ENCODE measurements around the gene CNGB1. TPM values are rescaled to one million over a fixed set of nuclear protein-coding genes. Genes with fewer than 3 reads are reported as not detected.
"Not testable (repeated sequence)": the region's sequence is repeated elsewhere in the genome, so short reads cannot be mapped to it uniquely, and the experiment has no call there.

The CNGB1 gene
- polyA plus RNA-seq, 12 donors = 0.03 to 10.7 (median 0.12) TPM; not detected in 5

DNA sequence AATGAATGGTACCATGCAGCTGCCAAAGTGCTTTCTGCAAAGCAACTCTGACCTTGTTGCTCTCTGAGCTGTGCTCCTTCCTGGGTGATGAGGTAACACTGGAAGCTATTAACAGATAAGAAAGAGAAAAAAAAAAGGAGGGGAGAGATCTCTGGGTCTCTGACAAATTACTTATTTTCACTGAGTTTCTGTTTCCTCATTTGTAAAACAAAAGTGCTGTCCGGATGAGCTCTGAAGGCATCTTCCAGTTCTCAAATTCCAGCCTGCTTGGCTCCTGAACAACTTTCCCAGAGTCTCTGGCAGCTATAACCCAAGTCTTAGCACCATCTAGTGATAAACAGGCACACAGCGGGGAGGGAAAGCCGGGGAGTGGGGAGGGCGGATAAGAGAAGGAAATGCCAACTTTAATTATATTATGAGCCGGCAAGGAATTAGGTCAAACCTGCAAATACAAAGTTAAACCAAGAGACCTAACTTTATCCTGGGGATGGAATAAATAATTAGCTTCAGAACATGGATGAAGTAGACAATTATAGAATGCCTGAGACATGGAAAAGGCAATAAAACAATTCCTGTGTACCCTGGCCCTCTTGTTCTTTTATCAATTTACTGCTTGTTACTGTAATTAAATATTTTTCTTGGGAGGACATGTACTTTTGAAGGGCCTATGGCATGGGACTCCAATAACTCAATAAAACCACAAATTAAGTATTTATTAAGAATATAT lies 107.3 kb downstream of the CNGB1 start:
- peak; percentile 90 for DNase-seq

DNA sequence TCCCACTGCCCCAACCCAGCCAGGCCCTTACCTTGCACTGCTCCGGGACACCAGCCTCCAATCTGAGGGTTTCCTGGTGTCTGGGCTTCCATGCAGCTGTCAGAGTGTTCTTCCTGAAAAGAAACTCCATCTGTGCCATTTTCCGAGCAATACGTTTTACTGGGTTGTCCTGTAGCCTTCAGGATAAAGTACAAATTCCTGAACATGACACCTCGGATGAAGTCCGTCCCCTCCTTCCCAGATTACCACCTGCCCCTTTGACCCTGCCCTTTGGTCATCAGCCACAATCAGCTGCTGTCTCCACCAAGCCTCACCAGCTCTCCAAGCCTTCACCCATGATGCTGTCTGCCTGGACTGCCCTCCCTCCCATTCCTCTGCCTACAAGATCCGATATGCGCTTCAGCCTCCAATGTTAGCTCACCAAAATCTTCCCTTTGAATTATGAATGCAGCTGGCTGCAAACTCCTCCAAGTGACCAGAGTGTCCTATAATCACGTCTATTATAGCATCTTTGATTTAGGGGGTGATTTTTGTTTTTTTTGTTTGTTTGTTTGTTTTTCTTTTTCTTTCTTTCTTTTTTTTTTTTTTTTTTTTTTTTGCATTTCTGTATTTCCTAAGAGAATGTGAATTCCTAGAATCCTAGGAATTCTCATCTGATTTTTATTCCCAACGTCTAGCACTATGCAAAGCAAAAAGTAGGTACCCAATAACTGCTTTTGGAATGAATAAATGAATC lies 108.1 kb downstream of the CNGB1 start:
- no peak for DNase-seq

DNA sequence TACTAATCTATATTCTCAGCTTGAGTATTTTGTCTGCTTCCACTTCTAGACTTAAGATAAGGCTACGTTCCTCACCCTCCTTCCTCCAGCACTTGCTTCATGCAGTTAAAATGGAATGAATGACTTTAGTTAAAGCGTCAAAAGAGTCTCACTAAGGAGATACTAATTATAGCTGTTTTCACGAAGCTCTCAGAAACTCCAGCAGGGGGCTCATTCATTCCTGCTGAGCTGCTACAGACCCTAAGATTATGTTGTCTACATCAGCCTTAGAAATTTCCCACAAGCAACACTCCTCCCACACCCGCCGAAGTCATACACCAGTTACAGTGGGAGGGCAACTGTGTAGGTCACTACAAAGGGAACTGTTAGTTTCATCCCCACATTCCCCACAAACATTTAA lies 111.6 kb downstream of the CNGB1 start:
- DNase-seq = no peak

DNA sequence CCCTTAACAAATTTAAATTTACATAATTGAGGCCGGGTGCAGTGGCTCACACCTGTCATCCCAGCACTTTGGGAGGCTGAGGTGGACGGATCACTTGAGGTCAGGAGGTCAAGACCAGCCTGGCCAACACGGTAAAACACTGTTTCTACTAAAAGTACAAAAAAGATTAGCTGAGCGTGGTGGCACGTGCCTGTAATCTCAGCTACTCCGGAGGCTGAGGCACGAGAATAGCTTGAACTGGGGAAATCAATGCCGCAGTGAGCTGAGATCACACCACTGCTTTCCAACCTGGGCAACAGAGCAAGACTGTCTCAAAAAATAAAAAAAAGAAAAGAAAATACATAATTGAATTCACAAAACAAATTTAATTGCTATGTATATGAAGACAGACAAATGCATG lies 112.3 kb downstream of the CNGB1 start:
- no peak for DNase-seq

DNA sequence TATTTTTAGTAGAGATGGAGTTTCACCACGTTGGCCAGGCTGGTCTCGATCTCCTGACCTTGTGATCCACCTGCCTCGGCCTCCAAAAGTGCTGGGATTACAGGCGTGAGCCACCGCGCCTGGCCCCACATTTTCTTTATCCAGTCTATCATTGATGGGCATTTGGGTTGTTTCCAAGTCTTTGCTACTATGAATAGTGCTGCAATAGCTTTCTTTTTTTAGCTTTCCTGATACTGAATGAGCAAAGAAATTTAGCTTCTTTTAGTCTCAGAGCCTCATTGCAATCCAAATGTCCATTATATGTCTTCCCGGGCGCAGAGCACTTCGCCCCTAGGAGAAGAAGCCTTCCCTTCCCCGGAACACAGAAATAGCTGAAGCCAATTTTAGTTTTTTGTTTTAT lies 112.9 kb downstream of the CNGB1 start:
- DNase-seq = not testable (repeated sequence)

DNA sequence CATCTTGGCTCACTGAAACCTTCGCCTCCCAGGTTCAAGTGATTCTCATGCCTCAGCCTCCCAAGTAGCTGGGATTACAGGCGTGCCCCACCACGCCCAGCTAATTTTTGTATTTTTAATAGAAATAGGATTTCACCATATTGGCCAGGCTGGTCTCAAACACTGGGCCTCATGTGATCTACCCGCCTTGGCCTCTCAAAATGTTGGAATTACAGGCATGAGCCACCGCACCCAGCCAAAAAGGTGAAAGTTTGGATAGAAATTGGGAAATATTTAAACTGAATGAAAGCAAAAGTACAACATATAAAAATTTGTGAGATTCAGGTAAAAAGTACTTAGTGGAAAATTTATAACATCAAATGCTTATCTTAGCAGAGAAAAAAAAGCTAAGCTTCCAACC lies 115.7 kb downstream of the CNGB1 start:
- no peak for DNase-seq

DNA sequence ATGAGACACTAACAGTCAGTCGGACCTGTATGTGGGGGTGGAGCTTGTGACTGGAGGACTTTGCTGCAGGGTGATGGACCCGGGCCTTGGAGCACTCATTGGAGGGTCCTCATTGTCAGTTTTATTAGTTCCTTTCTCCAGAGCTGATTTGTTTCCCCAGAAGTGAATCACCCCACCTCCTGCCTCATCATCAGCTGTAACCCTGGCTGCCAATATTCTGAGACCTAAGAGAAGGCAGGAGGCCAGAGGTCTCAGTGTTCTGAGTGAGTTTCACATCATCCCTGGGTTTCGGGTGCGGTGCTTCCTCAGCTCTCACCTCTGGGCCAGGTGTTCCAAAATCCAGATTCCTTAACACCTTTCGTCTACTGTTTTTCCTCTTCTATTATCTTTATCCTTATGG lies 118.7 kb downstream of the CNGB1 start:
- DNase-seq = no peak

DNA sequence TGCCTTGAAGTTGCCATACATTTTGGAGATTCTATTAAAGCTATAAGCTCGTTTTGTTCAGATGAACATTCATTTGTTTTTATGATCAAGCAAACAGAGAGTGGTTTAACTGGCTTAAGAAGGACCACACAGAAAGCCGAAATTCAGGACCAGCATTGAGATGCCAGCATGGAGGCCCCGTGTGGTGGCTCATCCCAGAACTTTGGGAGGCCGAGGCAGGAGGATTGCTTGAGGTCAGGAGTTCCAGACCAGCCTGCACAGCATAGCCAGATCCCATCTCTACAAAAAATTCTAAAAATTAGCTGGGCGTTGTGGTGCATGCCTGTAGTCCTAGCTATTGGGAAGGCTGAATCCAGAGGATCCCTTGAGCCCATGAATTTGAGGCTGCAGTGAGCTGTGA lies 122.7 kb downstream of the CNGB1 start:
- DNase-seq = no peak

DNA sequence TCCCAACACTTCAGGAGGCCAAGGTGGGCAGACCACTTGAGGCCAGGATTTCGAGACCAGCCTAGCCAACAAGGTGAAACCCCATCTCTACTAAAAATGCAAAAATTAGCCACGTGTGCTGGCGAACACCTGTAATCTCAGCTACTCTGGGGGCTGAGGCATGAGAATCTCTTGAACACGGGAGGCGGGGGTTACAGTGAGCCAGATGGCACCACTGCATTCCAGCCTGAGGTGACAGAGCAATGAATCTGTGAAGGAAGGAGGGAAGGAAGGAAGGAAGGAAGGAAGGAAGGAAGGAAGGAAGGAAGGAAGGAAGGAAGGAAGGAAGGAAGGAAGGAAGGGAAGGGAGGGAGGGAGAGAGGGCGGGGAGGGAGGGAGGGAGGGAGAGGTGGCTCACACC lies 124.0 kb downstream of the CNGB1 start:
- not testable (repeated sequence) for DNase-seq

DNA sequence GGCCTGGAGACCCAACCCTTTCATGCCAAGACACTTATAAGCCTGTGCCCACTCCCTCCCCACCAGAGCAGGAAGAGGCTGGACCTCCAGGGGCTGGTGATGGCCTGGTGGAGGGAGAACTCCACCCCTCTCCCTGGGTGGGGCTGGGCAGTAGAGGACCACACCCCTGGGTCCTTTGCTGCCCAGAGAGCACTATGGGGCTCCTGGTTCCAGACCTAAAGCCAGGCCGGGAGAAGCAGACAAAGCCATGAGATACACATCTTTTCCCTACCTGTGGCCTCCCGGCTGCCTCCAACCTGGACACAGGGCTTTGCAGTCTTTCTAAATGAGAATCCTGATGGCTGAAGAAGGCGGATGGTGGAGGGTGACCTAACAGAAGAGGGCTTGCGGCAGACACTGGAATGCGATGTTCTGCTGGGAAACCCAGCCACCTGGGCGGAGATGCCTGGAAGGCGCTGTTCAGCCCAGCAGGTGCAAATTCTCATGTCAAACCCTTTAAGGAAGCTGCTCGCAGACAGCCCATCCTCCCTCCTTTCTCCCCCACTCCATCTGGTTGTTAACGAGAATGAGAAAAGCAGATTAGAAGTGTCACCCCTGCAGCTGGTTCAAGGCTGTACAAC lies 124.7 kb downstream of the CNGB1 start:
- DNase-seq = no peak

DNA sequence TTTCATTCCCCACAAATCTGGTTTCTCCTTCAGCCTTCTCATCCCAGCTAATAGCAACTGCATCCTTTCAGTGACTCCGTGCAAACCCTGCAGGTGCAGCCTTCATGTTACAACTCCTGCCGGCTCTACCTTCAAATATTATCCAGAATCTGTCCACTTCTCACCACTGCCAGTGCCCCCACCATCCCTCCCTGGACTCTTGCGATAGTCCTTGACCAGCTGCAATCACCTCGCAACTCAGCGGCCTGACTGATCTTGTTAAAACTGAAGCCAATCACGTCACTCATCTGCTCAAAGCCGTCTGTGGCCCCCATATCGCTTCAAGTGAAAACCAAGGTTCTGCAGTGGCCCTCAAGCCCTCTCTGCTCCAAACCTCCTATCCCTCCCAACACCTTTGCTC lies 125.8 kb downstream of the CNGB1 start:
- no peak for DNase-seq

DNA sequence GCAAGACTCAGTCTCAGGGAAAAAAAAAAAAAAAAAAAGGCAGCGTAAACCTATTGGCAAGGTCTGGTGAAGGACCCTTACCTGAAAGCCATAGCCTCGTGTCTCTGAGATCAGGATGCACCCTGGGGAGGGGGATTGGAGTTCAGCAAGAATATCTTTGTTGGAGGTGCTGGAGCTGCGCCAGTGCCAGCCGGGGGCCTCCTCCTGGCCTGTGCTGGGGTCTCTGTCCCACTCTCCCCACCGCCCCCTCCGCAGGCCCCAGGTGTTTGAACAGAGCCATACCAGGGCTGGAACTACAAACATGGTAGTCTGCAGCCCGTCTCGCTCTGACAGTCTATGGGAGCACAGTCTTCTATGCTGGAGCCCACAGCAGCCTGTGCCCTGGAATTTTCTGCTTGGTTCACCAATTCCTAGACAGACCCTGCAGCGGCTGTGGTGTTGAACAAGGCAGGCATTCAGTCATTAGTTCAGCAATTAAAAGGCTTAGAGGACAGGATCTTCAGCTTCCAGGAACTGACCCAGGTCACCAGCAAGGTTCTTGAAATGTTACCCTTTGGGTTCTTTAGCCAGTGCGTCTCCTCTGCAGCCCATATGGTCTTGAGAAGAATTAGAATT lies 126.4 kb downstream of the CNGB1 start:
- DNase-seq = no peak

DNA sequence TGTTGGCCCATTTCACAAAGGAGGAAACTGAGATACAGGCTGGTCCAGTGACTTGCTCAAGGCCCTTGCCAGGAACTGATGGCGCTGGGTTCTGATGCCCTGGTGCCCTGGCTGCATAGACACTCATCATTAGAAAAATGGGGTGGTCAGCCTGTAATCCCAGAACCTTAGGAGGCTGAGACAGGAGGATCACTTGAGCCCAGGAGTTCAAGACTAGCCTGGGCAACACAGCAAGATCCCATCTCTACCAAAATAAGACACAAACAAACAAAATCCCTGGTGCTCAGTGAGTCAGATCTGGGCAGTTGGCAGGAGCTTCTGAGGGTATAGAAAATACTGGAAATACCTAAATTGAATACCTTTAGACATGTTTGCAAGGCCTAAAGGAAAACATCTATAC lies 127.5 kb downstream of the CNGB1 start:
- no peak for DNase-seq

DNA sequence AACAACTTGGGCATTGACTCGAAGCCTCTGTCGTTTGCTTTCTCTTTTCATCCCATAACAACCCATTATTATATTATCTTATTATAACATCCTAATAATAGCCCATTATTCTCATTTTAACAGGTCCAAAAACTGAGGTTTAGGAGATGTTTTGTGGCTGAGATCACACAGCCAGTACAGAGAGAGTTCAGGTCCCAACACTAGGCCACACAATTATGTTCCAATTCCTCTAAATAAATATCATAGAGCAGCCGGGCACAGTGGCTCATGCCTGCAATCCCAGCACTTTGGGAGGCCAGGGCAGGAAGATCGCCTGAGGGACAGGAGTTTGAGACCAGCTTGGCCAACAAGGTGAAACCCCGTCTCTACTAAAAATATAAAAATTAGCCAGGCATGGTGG lies 128.3 kb downstream of the CNGB1 start:
- no peak for DNase-seq

DNA sequence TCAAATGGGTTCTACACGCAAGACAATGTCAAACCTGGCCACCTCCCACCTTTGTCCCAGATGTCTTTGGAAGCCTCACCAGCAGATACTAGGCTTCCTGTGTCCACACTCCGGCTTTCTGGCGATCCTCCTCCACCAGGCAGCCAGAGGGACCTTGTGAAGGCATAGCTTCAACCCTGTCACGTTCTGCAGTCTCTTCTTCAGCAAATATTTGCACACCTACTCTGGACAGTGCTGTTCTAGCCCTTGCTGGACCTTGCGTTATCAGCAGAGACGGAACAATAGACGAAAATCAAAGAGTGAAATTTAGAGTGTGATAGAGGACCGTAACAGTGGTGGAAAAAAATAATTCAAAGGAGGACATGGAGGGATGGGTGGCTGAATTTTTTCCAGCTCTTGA lies 130.1 kb downstream of the CNGB1 start:
- DNase-seq = no peak

DNA sequence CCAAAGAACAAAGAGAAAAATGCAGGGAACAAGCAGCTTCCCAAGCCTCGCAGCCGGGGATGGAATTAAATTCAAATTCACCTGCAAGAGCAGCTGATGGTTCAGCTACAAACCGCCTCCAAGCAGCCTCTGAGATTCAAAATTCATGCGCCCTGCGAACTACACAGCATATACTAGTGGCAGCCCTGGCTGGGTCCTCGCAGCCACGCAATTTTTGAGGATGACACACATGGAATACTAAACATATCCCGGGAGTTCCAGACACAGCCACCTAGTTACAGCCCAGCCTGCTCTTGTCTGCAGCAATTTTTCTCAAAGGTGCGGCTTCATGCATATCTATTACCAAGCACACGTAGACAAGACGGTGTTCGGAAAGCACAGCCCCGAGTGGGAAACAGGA lies 132.8 kb downstream of the CNGB1 start:
- DNase-seq = no peak

DNA sequence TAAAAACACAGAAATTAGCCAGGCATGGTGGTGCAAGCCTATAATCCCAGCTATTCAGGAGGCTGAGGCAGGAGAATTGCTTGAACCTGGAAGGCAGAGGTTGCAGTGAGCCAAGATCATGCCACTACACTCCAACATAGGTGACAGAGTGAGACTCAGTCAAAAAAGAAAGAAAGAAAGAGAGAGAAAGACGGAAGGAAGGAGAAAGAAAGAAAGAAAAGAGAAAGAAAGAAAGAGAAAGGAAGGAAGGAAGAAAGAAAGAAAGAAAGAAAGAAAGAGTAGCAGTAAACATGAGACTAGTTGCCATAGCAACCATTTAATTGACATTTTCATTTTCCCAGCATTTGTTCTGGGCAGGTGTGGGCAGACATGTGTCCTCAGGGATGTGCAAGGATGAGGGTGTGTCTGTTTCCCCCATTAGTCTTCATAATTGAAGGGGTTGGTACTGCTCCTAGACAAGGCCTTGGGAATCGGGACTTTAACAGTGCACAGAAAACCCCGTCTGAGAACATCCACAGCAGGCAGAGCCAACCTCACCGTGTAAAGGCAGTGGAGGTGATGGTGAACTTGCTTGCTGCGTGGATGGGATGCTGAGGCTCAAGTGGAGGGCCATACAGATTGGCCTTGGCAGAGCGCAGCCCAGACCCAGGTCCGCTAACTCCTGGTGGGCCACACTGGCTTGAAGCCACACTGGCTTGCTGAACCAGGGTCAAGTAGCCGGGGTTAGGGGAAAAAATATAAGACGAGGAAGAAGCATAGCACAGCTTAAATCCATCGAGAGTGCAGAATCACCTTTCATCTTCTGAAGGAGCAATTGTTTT lies 133.4 kb downstream of the CNGB1 start:
- no peak for DNase-seq

DNA sequence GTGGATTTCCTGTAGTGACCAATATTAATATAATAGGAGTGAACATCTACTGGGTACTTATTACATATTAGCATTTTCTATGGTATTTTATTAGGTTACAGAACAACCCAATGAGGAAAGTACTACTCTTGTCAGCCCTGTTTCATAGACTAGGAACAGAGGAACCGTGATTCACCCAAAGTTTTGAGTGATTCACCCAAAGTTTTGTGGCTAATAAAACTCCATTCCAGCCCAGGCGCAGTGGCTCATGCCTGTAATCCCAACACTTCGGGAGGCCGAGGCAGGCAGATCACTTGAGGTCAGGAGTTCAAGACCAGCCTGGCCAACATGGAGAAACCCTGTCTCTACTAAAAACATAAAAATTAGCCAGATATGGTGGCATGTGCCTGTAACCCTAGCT lies 135.5 kb downstream of the CNGB1 start:
- DNase-seq = not testable (repeated sequence)

DNA sequence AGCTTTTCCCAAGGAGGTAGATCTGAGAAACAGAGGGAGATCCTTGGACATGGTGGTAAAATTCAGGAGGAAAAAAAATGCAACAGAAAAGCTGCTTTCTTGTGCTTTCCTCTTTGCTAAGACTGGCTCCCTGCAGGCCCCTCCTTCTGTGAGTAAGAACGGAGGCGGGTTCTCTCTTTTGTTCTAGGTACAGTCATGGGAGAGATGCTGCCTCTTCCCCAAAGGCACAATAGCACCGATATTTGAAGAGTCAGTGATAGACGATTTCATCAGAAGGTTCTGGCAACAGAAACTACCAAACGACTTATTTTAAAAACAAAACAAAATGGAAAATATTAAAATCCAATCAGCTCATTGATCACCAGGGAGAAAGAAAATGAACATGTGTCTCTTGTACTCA lies 136.0 kb downstream of the CNGB1 start:
- DNase-seq = no peak

Measured in muscle of arm (tissue), 12 donors.